Measurements from ENCODE around the gene BATF. TPM values are rescaled to one million over a fixed set of nuclear protein-coding genes. Genes with fewer than 3 reads are reported as not detected.

BATF gene
- total RNA-seq, 2 experiments from 2014 or later = 122 to 127 TPM

GRCh38 chr14:75521415-75522199 lies 662 bp upstream of the BATF start:
- CTCF ChIA-PET = interaction anchor here (1.3 to 6.4 kb wide), 6 partner anchors 9 to 45 kb away, joined by 3 to 40 read pairs (median 6); no protein-coding TSS in a partner anchor

GRCh38 chr14:75522983-75523318 lies 682 bp downstream of the BATF start:
- ChIA-PET POLR2A (interaction anchor here (0.7 to 5.7 kb wide), 6 partner anchors 12 to 46 kb away, joined by 3 to 61 read pairs (median 4); no protein-coding TSS in a partner anchor), CTCF (interaction anchor here (1.1 to 6.4 kb wide), 7 partner anchors 16 to 46 kb away, joined by 3 to 40 read pairs (median 6); no protein-coding TSS in a partner anchor)

More at GRCh38 chr14:75521415-75522199, 662 bp upstream of the BATF start:
- POLR2A ChIA-PET = interaction anchor here (0.7 to 5.7 kb wide), 10 partner anchors 14 to 47 kb away, joined by 3 to 61 read pairs (median 5); no protein-coding TSS in a partner anchor

DNA sequence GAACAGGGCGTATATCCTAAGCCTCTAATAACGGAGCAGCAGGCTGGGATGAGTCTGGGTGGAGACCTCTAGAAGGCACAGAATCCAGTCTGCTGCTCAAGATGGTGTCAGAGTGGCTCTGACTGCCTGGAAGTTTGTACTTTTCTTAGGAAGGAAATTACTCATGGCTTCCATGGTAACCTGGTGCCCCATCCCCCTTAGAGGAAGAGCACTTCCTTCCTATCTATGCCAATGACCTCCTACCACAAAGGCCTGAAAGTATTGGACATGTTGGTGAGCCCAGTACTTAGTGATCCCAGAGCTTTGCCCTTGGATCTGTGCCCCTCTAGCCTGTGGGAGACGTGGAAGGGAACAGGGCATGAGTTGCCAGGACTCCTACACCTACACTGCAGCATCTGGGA lies 1.5 kb downstream of the BATF start:
- ChIA-PET CTCF (interaction anchor here (0.8 to 6.4 kb wide), 7 partner anchors 10 to 45 kb away, joined by 3 to 40 read pairs (median 3); no protein-coding TSS in a partner anchor), POLR2A (interaction anchor here (0.8 to 5.7 kb wide), 4 partner anchors 9 to 17 kb away, joined by 3 to 61 read pairs (median 6); no protein-coding TSS in a partner anchor)

DNA sequence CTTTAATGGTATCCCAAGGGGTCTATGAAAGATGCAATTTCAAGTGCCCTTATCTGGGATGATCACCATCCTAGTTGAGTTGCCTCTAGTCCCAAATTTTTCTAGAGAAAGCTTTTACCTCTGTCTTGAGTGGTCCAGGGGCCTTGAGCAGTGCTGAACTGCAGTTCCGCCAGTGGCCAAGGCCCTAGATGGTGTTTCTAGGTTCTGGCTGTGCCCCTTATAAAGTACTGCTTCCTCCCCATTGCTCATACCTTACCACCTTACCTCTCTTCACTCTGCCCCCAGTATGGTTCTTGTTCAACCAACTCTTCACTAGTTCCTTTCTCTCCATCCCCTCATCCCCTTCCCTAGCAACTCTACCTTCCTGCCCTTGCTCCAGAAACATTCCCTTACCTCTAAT lies 3.7 kb downstream of the BATF start:
- POLR2A ChIA-PET = interaction anchor here (0.8 to 2.1 kb wide), 3 partner anchors 10 to 135 kb away, joined by 3 to 6 read pairs (median 3); partner anchors contain the start of genes ERG28 and TTLL5

GRCh38 chr14:75527449-75528163 lies 5.3 kb downstream of the BATF start:
- ChIA-PET POLR2A (interaction anchor here (2.1 kb wide), 1 partner anchor 8 kb away, joined by 6 read pairs; no protein-coding TSS in a partner anchor), CTCF (interaction anchor here (1.4 to 2.1 kb wide), 3 partner anchors 12 to 34 kb away, joined by 3 to 9 read pairs (median 4); no protein-coding TSS in a partner anchor)

More for the DNA sequence above, 3.7 kb downstream of the BATF start:
- CTCF ChIA-PET = interaction anchor here (1.0 to 2.1 kb wide), 5 partner anchors 11 to 51 kb away, joined by 3 to 9 read pairs (median 6); no protein-coding TSS in a partner anchor

GRCh38 chr14:75531256-75531655 lies 9.0 kb downstream of the BATF start:
- CTCF ChIA-PET = interaction anchor here (2.0 kb wide), 1 partner anchor 30 kb away, joined by 7 read pairs; no protein-coding TSS in a partner anchor
- POLR2A ChIA-PET = no interaction called here

- CTCF ChIA-PET = interaction anchor here (2.0 kb wide), 1 partner anchor 30 kb away, joined by 7 read pairs; no protein-coding TSS in a partner anchor
- POLR2A ChIA-PET = no interaction called here
Measured at GRCh38 chr14:75531660-75532317, 9.5 kb downstream of the BATF start.

GRCh38 chr14:75533791-75534555 lies 11.7 kb downstream of the BATF start:
- POLR2A ChIA-PET = no interaction called here
- CTCF ChIA-PET = interaction anchor here (0.6 to 1.6 kb wide), 6 partner anchors 10 to 695 kb away, joined by 3 to 9 read pairs (median 4); no protein-coding TSS in a partner anchor

- POLR2A ChIA-PET = interaction anchor here (0.8 to 1.7 kb wide), 5 partner anchors 8 to 41 kb away, joined by 3 to 9 read pairs (median 6); no protein-coding TSS in a partner anchor
- CTCF ChIA-PET = interaction anchor here (0.8 to 1.1 kb wide), 3 partner anchors 10 to 43 kb away, joined by 3 to 4 read pairs (median 3); partner anchors contain the start of gene FLVCR2
Measured at GRCh38 chr14:75535164-75535898, 13.1 kb downstream of the BATF start.

GRCh38 chr14:75537071-75537470 lies 14.8 kb downstream of the BATF start:
- ChIA-PET CTCF (no interaction called here), POLR2A (interaction anchor here (0.8 kb wide), 1 partner anchor 14 kb away, joined by 4 read pairs; no protein-coding TSS in a partner anchor)

DNA sequence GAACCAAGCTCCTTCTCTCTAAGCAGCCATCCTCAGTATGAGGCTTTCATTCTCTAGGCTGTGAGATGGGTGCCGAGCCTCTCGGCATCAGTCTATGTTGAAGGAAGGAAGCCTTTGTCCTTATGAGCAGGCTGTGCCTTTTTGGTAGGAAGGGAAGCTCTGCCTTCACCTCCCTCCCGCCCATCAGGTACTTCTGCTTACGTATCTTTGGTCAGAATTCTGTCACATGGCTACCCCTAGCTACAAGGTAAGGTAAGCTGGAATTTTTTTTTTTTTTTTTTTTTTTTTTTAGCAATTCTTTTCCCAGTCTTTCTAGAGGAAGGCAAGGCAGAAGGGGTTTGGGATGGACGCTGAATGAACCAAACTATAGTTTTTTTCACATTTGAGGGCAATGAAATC lies 16.9 kb downstream of the BATF start:
- CTCF ChIA-PET = interaction anchor here (0.9 to 2.9 kb wide), 8 partner anchors 10 to 50 kb away, joined by 3 to 15 read pairs (median 6); no protein-coding TSS in a partner anchor
- POLR2A ChIA-PET = interaction anchor here (0.6 to 5.5 kb wide), 8 partner anchors 9 to 43 kb away, joined by 3 to 61 read pairs (median 4); partner anchors contain the start of gene BATF

GRCh38 chr14:75539561-75540478 lies 17.6 kb downstream of the BATF start:
- ChIA-PET POLR2A (interaction anchor here (0.7 to 5.5 kb wide), 9 partner anchors 10 to 1847 kb away, joined by 3 to 61 read pairs (median 4); partner anchors contain the start of genes BATF and TTLL5), CTCF (interaction anchor here (0.5 to 2.9 kb wide), 9 partner anchors 11 to 365 kb away, joined by 3 to 15 read pairs (median 6); no protein-coding TSS in a partner anchor)

DNA sequence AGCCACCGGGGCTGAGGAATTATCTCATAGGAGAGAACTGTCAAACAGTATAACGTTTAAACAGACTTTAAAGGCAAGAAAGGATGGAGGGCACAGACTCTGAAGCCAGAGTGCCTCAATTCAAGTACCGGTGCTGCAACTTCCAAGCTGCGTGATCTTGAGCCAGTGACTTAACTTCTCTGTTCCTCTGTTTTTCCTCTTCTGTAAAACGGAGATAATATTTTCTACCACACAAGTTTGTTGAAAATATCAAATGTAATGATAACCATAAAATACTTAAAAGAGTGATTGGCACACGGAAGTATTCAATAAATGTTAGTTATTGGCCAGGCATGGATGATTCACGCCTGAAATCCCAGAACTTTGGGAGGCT lies 18.2 kb downstream of the BATF start:
- ChIA-PET POLR2A (interaction anchor here (0.7 to 5.5 kb wide), 5 partner anchors 18 to 1848 kb away, joined by 3 to 61 read pairs (median 5); partner anchors contain the start of gene BATF), CTCF (interaction anchor here (0.6 to 2.9 kb wide), 8 partner anchors 11 to 115 kb away, joined by 3 to 15 read pairs (median 6); no protein-coding TSS in a partner anchor)

GRCh38 chr14:75542588-75543091 lies 20.4 kb downstream of the BATF start:
- ChIA-PET CTCF (interaction anchor here (1.0 to 4.1 kb wide), 7 partner anchors 10 to 111 kb away, joined by 3 to 30 read pairs (median 9); no protein-coding TSS in a partner anchor), POLR2A (interaction anchor here (0.6 to 5.5 kb wide), 9 partner anchors 10 to 417 kb away, joined by 4 to 61 read pairs (median 4); partner anchors contain the start of gene BATF)

- CTCF ChIA-PET = interaction anchor here (1.3 to 4.1 kb wide), 5 partner anchors 9 to 27 kb away, joined by 3 to 30 read pairs (median 10); no protein-coding TSS in a partner anchor
- POLR2A ChIA-PET = interaction anchor here (0.8 to 5.5 kb wide), 8 partner anchors 17 to 46 kb away, joined by 3 to 61 read pairs (median 4); partner anchors contain the start of gene BATF
Measured at GRCh38 chr14:75543253-75543652, 21.0 kb downstream of the BATF start.
